ENCODE results near the gene HECA.

The HECA gene

DNA sequence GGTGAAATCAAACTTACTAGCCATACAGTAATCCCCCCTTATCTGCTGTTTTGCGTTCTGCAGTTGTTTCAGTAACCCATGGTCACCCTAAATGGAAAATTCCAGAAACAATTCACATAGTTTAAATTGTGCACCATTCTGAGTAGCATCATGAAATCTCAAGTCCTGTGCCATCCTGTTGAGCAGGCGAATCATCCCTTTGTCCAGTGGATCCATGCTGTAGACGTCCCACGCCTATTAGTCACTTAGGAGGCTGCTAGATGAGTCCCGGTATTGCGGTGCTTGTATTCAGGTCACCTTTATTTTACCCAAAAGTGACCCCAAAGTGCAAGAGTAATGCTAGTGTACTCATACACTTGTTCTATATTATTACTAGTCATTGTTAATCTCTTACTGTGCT is 46.4 kb downstream of the HECA start:
- Histone ChIP-seq H3K27ac (ENCODE audit: low read depth, low read length) (no peak overlapping the region), H3K36me3 (ENCODE audit: insufficient read depth, low read length) (peaks cover 7% of the 10 kb centered on the region; the same call in 1 of the 2 replicates)

DNA sequence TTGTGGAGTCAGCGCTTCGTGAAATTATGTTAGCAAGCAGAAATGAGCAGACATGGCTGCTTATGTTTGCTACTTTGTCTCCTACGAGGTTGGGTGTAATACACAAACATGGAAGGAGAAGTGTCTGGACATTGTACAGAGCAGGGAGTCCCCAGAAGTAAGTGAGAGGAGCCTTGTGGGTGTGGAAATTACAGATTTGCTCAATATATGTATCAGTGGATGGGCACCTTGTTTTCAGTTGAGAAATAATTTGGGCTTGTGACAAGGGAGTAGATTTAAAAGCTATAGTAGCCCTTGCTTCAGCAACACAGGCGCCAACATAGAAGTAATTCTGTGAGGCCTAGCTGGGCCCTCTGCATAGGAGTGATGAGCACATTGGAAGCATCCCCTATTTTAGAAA is 49.2 kb downstream of the HECA start:
- no peaks in the 10 kb centered on the region for H3K27me3 ChIP-seq (ENCODE audit: insufficient read depth, low read length)
- H3K36me3 ChIP-seq (ENCODE audit: insufficient read depth, low read length) = no peaks in the 10 kb centered on the region
- H3K79me2 ChIP-seq (ENCODE audit: control insufficient read depth, insufficient read depth, low read length, unreplicated experiment) = no peaks in the 10 kb centered on the region
- H3K4me3 ChIP-seq (ENCODE audit: low read depth, low read length) = no peak overlapping the region
- no peak overlapping the region for H3K27ac ChIP-seq (ENCODE audit: low read depth, low read length)
- H3K4me1 ChIP-seq (ENCODE audit: control insufficient read depth, insufficient read depth, low read length, unreplicated experiment) = no peaks in the 10 kb centered on the region
- H2AFZ ChIP-seq (ENCODE audit: low read length, unreplicated experiment) = no peak overlapping the region

More for the DNA sequence above, 46.4 kb downstream of the HECA start:
- H3K4me1 ChIP-seq (ENCODE audit: control insufficient read depth, insufficient read depth, low read length, unreplicated experiment) = no peaks in the 10 kb centered on the region
- H3K27me3 ChIP-seq (ENCODE audit: insufficient read depth, low read length) = no peaks in the 10 kb centered on the region
- no peak overlapping the region for H2AFZ ChIP-seq (ENCODE audit: low read length, unreplicated experiment)
- no peaks in the 10 kb centered on the region for H3K79me2 ChIP-seq (ENCODE audit: control insufficient read depth, insufficient read depth, low read length, unreplicated experiment)
- no peak overlapping the region for H3K4me3 ChIP-seq (ENCODE audit: low read depth, low read length)

DNA sequence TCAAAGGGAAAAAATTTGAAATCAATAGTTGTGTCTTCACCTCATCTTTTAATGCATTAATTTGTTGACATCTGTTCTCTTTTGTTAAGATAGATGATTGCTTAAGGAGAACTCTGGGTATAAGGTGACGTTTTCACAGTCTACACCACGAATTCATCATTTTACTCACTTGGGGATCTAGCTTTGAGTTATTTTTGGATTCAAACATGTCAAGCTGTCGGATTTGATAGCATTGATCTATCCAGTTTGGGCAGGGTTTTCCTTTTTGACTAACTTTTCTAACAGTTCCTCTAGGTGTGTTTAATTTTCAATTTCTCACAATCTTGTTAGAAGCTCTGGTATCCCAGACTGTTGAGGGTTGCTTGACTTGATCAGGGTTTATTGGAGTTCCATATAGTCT is 49.6 kb downstream of the HECA start:
- Histone ChIP-seq H3K4me3 (ENCODE audit: low read depth, low read length) (no peak overlapping the region), H3K79me2 (ENCODE audit: control insufficient read depth, insufficient read depth, low read length, unreplicated experiment) (no peaks in the 10 kb centered on the region), H3K36me3 (ENCODE audit: insufficient read depth, low read length) (no peaks in the 10 kb centered on the region), H3K27me3 (ENCODE audit: insufficient read depth, low read length) (no peaks in the 10 kb centered on the region), H2AFZ (ENCODE audit: low read length, unreplicated experiment) (no peak overlapping the region), H3K4me1 (ENCODE audit: control insufficient read depth, insufficient read depth, low read length, unreplicated experiment) (no peaks in the 10 kb centered on the region), H3K27ac (ENCODE audit: low read depth, low read length) (no peak overlapping the region)

- Histone ChIP-seq H3K36me3 (ENCODE audit: insufficient read depth, low read length) (no peaks in the 10 kb centered on the region), H2AFZ (ENCODE audit: low read length, unreplicated experiment) (no peak overlapping the region), H3K27me3 (ENCODE audit: insufficient read depth, low read length) (no peaks in the 10 kb centered on the region), H3K4me3 (ENCODE audit: low read depth, low read length) (no peak overlapping the region), H3K27ac (ENCODE audit: low read depth, low read length) (no peak overlapping the region), H3K79me2 (ENCODE audit: control insufficient read depth, insufficient read depth, low read length, unreplicated experiment) (no peaks in the 10 kb centered on the region), H3K4me1 (ENCODE audit: control insufficient read depth, insufficient read depth, low read length, unreplicated experiment) (no peaks in the 10 kb centered on the region)
Measured at GRCh38 chr6:139186242-139186641, 51.4 kb downstream of the HECA start.

GRCh38 chr6:139186692-139187091 is 51.8 kb downstream of the HECA start:
- H3K27ac ChIP-seq (ENCODE audit: low read depth, low read length) = no peak overlapping the region
- no peak overlapping the region for H3K4me3 ChIP-seq (ENCODE audit: low read depth, low read length)
- no peaks in the 10 kb centered on the region for H3K79me2 ChIP-seq (ENCODE audit: control insufficient read depth, insufficient read depth, low read length, unreplicated experiment)
- no peaks in the 10 kb centered on the region for H3K36me3 ChIP-seq (ENCODE audit: insufficient read depth, low read length)
- no peaks in the 10 kb centered on the region for H3K27me3 ChIP-seq (ENCODE audit: insufficient read depth, low read length)
- no peaks in the 10 kb centered on the region for H3K4me1 ChIP-seq (ENCODE audit: control insufficient read depth, insufficient read depth, low read length, unreplicated experiment)
- H2AFZ ChIP-seq (ENCODE audit: low read length, unreplicated experiment) = no peak overlapping the region

DNA sequence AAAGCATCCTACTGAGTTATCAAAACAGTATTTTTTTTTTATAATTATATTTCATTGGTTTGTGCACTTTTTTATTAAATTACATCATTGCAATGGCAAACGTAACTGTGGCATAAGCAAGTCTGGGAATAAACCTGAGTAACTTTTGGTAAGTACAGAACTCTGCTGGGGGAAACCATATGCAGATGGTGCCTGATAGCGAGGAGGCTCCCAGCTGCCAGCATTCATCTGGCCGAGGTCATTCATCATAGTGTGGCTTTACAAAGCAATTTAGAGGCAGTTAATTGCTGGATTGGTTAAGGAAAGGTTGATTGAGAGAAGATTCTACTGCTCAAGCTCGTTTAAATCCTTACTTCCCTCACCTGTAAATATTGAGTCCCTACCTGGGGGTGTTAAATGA is 52.6 kb downstream of the HECA start:
- Histone ChIP-seq H3K79me2 (ENCODE audit: control insufficient read depth, insufficient read depth, low read length, unreplicated experiment) (no peaks in the 10 kb centered on the region), H2AFZ (ENCODE audit: low read length, unreplicated experiment) (no peak overlapping the region), H3K27ac (ENCODE audit: low read depth, low read length) (no peak overlapping the region), H3K27me3 (ENCODE audit: insufficient read depth, low read length) (no peaks in the 10 kb centered on the region), H3K4me1 (ENCODE audit: control insufficient read depth, insufficient read depth, low read length, unreplicated experiment) (no peaks in the 10 kb centered on the region), H3K36me3 (ENCODE audit: insufficient read depth, low read length) (no peaks in the 10 kb centered on the region), H3K4me3 (ENCODE audit: low read depth, low read length) (no peak overlapping the region)

DNA sequence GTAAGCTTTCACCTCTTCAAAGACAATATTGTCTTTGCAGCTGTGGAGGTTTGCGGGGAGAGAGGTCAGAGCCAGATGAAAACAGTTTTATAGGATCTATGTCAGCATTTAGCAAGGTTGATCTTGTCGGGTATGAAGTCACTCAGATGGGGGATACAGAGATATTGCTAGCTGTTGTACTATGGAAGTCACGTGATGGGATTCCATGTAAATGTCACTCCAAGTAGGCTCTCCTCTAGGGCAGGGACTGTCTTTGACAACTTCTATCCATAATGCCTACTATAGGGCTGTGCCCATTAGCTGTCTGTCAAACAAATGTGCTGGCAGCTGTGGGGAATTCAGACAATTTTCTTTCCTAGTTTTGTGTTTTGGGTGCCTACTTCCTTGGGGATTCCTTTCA is 54.8 kb downstream of the HECA start:
- Histone ChIP-seq H3K27me3 (ENCODE audit: insufficient read depth, low read length) (no peaks in the 10 kb centered on the region), H3K4me3 (ENCODE audit: low read depth, low read length) (no peak overlapping the region), H3K4me1 (ENCODE audit: control insufficient read depth, insufficient read depth, low read length, unreplicated experiment) (no peaks in the 10 kb centered on the region), H2AFZ (ENCODE audit: low read length, unreplicated experiment) (no peak overlapping the region), H3K27ac (ENCODE audit: low read depth, low read length) (no peak overlapping the region), H3K79me2 (ENCODE audit: control insufficient read depth, insufficient read depth, low read length, unreplicated experiment) (no peaks in the 10 kb centered on the region), H3K36me3 (ENCODE audit: insufficient read depth, low read length) (no peaks in the 10 kb centered on the region)

GRCh38 chr6:139194740-139195139 is 59.9 kb downstream of the HECA start:
- no peaks in the 10 kb centered on the region for H3K4me1 ChIP-seq (ENCODE audit: control insufficient read depth, insufficient read depth, low read length, unreplicated experiment)
- H3K36me3 ChIP-seq (ENCODE audit: insufficient read depth, low read length) = no peaks in the 10 kb centered on the region
- no peaks in the 10 kb centered on the region for H3K27me3 ChIP-seq (ENCODE audit: insufficient read depth, low read length)
- no peaks in the 10 kb centered on the region for H3K79me2 ChIP-seq (ENCODE audit: control insufficient read depth, insufficient read depth, low read length, unreplicated experiment)
- H3K4me3 ChIP-seq (ENCODE audit: low read depth, low read length) = no peak overlapping the region
- H2AFZ ChIP-seq (ENCODE audit: low read length, unreplicated experiment) = no peak overlapping the region
- no peak overlapping the region for H3K27ac ChIP-seq (ENCODE audit: low read depth, low read length)

DNA sequence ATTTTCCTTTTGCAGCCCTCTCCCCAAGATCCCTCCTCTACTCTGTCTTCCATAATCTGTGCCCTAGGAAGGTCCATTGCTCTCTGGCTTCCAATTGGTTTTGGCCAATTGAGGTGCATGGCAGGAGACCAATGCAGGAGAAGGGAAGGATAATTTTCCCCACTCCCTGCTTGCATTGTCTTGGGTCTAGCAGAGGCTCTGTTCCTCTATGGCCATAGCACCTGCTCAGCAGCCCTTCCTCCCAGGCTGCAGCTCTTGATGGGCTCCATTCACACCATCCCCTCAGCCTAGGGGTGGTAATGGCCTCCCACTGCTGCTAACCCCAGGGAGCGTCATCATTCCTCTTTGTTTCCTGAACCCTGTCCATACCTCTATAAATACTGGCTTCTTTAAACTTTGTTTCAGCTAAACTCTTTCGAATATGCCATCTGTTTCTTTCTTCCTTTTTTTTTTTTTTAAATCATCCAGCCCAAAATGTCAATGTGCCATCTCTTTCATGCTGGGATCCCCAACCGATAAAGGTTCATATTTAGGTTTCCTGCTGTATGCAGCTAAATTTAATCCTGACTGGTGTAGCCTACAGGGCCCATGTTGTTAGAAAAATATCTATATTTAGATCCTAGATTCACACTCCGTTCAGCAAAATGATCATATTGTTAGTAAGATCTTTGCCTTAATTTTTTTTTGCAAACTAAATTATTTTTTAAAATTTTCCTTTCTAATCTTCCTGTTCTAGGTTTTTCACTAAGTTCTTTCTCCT is 63.8 kb downstream of the HECA start:
- no peaks in the 10 kb centered on the region for H3K79me2 ChIP-seq (ENCODE audit: control insufficient read depth, insufficient read depth, low read length, unreplicated experiment)
- H3K4me3 ChIP-seq (ENCODE audit: low read depth, low read length) = no peak overlapping the region
- no peak overlapping the region for H2AFZ ChIP-seq (ENCODE audit: low read length, unreplicated experiment)
- H3K36me3 ChIP-seq (ENCODE audit: insufficient read depth, low read length) = no peaks in the 10 kb centered on the region
- H3K4me1 ChIP-seq (ENCODE audit: control insufficient read depth, insufficient read depth, low read length, unreplicated experiment) = no peaks in the 10 kb centered on the region
- no peaks in the 10 kb centered on the region for H3K27me3 ChIP-seq (ENCODE audit: insufficient read depth, low read length)
- H3K27ac ChIP-seq (ENCODE audit: low read depth, low read length) = no peak overlapping the region

DNA sequence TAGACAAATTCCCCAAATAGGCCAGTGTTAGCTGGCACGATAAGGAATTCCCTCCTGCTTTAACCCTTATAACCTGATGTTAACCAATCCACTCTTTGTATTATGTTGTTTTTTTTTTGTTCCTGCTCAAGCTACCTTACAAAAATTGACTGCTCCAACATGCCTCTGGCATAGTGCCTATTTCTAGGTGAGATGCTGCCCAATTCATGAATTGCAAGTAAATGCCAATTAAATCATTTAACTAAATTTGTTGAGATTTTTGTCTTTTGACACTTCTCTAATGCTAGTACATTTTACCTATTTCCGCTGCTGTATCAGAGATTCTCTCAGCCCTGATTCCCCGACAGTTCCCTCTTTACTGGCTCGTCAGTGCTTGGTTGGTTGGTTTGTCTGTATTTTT is 66.5 kb downstream of the HECA start:
- H3K36me3 ChIP-seq (ENCODE audit: insufficient read depth, low read length) = no peaks in the 10 kb centered on the region
- H3K27me3 ChIP-seq (ENCODE audit: insufficient read depth, low read length) = no peaks in the 10 kb centered on the region
- no peaks in the 10 kb centered on the region for H3K4me1 ChIP-seq (ENCODE audit: control insufficient read depth, insufficient read depth, low read length, unreplicated experiment)
- H3K4me3 ChIP-seq (ENCODE audit: low read depth, low read length) = no peak overlapping the region
- H3K79me2 ChIP-seq (ENCODE audit: control insufficient read depth, insufficient read depth, low read length, unreplicated experiment) = no peaks in the 10 kb centered on the region
- no peak overlapping the region for H3K27ac ChIP-seq (ENCODE audit: low read depth, low read length)
- H2AFZ ChIP-seq (ENCODE audit: low read length, unreplicated experiment) = no peak overlapping the region

DNA sequence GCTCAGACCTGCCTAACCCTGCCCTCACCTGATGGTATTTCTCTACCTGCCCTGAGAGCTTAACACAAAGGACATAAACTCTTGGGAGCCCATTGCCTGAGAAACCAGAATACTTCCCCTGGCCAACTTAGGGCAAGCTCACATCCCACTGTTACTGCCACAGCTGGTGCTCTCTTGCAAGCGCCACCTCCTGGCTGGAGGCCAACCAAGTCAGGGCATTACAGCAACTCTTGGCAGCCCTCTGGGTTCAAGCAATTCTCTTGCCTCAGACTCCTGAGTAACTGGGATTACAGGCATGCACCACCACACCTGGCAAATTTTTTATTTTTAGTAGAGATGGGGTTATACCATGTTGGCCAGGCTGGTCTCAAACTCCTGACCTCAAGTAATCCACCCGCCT is 70.1 kb downstream of the HECA start:
- H3K4me3 ChIP-seq (ENCODE audit: low read depth, low read length) = no peak overlapping the region
- H3K27me3 ChIP-seq (ENCODE audit: insufficient read depth, low read length) = no peaks in the 10 kb centered on the region; the same call in 1 of the 2 replicates
- no peak overlapping the region for H2AFZ ChIP-seq (ENCODE audit: low read length, unreplicated experiment)
- H3K36me3 ChIP-seq (ENCODE audit: insufficient read depth, low read length) = no peaks in the 10 kb centered on the region
- H3K4me1 ChIP-seq (ENCODE audit: control insufficient read depth, insufficient read depth, low read length, unreplicated experiment) = no peaks in the 10 kb centered on the region
- no peaks in the 10 kb centered on the region for H3K79me2 ChIP-seq (ENCODE audit: control insufficient read depth, insufficient read depth, low read length, unreplicated experiment)
- no peak overlapping the region for H3K27ac ChIP-seq (ENCODE audit: low read depth, low read length)
